NCI-H774 (cell line): ENCODE results near the gene TRIM2.
"Not testable (repeated sequence)": the region's sequence is repeated elsewhere in the genome, so short reads cannot be mapped to it uniquely, and the experiment has no call there.

Source experiments
- DNase-seq: peaks from one replicate; lab custom pipeline; 2025; lab: John Stamatoyannopoulos, UW

TRIM2 gene

DNA sequence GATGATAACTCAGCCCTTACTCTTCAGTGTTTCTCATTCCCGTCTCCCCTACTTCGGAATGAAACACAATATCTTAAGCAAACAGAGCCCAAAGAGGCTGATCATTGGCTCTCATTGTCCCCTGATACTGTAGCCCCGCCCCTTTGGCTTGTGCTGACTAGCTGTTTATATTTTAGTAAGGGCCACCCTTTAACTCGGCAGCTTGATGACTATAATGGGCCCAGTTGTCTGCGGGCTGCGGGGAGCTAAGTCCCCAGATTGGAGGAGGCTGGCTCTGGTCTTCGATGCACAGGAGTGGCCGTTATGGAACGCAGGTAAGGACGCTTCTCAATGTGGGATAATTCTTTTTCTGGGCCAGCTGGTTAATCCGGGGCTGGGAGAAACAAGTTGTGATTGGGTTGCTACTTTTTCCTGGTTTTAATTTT lies at the start of gene TRIM2:
TSS of gene TRIM2 (plus strand) at position 197 of the 425 bp plus-strand sequence. CDS start at position 285, 88 bp downstream.
- DNase-seq: peak; percentile 20

DNA sequence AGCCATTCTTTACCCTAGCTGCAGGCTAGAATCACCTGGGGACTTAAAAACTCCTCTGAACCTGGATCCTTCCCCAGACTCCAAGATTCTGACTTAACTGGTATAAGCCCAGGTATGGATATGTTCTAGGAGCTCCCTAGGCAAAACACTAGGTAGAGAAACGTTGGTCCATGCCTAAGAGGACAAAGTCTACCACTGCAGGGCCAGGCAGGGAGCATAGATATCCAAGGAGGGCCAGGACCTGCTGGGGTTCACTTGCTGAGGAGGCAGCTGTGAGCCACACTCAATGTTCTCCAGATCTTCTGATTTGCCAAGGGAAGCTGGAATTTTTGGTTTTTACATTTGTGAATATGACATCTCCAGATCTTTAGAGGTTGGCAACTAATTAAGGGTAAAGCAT lies 48.6 kb upstream of the TRIM2 start:
- DNase-seq: no peak

GRCh38 chr4:153156263-153156662 lies 48.0 kb upstream of the TRIM2 start:
- DNase-seq: no peak

DNA sequence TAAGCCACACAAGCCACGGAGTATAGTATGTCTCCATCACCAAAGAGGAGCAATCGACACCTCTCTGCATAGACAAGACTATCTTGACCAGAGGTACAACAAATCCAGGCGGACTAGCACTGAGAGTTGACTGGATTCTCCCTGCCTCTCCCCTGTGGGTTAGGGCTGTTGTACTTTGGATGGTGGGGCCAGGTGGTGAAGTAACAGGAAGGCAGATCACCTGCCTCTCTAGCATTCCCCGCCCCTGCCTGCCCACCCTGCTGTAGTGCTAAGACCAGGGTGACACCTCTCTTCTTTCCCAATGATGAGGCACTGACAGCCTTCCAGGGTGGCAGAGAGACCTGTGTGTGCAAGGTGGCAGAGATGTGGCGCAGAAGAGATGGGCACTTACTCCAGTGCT lies 47.5 kb upstream of the TRIM2 start:
- no peak for DNase-seq

DNA sequence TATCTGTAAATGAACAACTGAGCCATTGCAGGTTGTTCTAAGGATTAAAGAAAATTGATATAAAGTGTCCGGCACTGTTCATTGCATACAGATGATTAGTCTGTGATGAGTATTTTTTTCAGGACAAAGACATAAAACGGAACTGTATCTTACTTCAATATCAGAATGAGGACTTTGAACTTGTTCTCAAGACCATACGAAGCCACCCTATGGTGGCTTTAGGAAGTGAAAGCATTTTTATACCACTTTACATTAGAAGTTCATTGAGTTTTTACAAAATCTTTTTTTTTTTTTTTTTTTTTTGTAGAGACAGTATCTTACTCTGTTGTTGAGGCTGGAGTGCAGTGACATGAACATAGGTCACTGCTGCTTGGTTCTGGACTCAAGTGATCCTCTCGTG lies 45.2 kb upstream of the TRIM2 start:
- DNase-seq: no peak

DNA sequence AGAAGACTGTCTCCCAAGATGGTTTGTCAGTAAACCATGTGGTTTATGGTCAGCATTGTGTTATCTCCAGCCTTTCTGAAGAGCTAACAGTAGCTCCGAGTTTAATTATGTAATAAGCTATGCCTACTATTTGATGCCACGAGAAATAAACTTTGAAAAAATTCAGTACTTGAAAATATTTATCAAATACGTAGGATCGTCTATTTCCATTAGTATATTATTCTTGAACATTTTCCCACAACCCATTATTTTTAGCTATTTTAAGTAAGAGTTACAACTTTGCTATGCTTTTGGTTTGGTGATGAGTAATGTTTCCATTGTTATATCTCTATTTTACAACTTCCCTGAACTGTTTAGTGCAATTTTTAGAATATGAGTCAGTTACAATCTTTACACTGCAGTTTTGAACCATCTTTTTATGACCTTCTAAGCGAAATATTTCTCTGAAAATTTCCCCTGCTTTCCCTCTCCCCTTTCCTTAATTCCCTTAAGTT lies 44.5 kb upstream of the TRIM2 start:
- no peak for DNase-seq

GRCh38 chr4:153160821-153161220 lies 43.4 kb upstream of the TRIM2 start:
- DNase-seq: no peak

DNA sequence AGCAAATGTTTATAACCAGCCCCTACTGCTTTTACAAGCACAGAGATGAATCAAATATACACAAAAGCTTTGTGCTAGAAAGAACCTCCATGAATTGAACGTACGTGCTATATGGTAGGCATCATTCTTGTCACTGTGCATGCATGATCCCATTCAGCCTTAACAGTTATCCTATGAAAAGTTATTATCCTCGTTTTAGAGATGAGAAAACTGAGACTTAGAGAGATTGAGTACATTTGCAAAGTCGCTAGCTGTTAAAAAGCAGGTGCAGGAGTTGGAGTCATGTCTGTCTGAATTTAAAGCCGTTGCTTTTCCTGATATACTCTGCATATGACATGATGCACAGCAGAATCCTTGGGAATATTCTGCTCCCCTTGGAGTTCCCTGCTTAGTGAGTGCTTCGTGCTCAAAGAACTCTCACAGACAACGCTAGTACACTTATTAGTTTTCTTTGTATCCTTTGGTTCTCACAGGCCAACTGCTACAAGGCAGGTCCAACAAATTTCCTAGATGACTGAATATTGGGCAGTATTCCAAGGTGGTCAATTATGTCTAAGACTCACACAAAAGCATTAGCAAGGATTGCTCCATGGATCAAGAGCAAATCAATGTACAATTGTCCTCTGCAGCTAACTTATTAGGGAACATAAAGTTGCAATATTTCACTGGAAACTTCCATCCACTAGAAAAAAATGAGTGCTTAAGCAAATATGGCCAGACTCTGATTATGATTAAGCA lies 42.8 kb upstream of the TRIM2 start:
- DNase-seq: no peak

DNA sequence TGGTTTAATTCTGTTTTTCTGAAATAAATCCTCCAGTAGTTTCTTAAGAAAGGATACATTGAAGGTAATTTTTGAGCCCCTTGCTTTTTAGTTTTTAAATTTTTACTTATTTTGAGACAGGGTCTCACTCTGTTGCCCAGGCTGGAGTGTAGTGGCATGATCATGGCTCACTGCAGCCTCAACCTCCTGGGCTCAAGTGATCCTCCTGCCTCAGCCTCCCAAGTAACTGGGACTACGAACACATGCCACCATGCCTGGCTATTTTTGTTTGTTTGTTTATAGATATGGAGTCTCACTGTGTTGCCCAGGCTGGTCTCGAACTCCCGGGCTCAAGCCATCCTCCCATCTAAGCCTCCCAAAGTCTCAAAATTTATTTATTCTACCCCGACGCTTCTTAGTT lies 39.0 kb upstream of the TRIM2 start:
- DNase-seq: not testable (repeated sequence)

DNA sequence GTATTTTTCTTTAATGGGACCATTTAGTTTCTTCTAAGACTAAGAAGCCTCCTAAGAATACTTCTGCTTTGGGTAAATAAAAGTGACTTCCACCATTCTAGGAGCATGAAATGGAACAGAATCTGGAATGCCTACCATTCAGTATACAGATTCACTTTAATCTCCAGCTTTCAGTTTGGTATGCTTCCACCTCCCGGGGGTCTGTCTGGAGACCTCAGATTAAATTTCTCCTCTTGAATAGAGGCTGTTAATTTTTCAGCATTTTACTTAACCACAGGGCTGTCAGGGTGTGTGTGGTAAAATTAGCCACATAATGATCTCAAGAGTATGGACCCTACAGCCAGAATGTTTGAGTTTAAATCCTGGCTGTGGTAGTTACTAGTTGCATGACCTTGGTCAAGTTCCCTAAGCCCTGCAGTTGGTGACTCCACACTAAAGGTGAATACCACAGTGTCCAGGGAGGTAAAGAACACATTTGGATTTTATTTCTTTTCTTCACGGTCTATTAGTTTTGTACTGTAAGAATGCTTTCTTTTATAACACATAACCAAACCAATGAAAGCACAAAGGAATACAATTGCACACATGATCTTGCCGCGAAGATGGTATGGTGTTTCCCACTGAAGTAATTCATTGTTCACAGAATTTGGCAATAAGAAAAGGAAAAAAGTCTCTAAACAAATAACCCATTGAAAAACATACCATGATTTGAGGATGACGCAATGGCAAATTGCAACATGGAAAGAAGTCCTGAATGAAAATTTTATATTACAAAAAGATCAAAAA lies 37.3 kb upstream of the TRIM2 start:
- DNase-seq: no peak

DNA sequence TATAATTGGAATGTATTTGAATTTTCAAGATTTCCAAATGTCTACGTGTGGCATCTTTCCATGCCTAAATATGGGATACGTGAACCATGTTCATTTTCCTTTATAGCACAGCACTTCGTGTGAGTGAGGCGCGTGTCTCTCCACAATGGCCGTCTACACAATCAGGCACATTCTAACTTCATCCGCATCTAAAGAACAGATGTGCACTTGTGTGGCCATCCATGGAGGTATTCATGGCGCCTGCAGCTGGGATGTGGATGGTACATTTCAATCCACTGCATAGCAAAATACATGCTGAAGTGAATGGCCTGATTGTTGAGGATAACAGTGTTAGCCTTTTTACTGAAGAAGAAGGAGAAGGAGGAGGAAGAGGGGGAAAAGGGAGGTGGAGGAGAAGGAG lies 34.5 kb upstream of the TRIM2 start:
- no peak for DNase-seq

- no peak for DNase-seq
Measured at GRCh38 chr4:153170407-153170806, 33.8 kb upstream of the TRIM2 start.

- no peak for DNase-seq
Measured at GRCh38 chr4:153174821-153175567, 29.2 kb upstream of the TRIM2 start.

- DNase-seq: no peak
Measured at GRCh38 chr4:153176938-153177337, 27.3 kb upstream of the TRIM2 start.

GRCh38 chr4:153177841-153178240 lies 26.4 kb upstream of the TRIM2 start:
- no peak for DNase-seq

- no peak for DNase-seq
Measured at GRCh38 chr4:153179100-153179499, 25.1 kb upstream of the TRIM2 start.

GRCh38 chr4:153181293-153181692 lies 22.9 kb upstream of the TRIM2 start:
- no peak for DNase-seq

- DNase-seq: no peak
Measured at GRCh38 chr4:153181700-153182099, 22.5 kb upstream of the TRIM2 start.

- no peak for DNase-seq
Measured at GRCh38 chr4:153183146-153183545, 21.1 kb upstream of the TRIM2 start.

- no peak for DNase-seq
Measured at GRCh38 chr4:153185331-153185852, 18.9 kb upstream of the TRIM2 start.

- no peak for DNase-seq
Measured at GRCh38 chr4:153186046-153186728, 18.1 kb upstream of the TRIM2 start.
